HCT116 (cell line): ENCODE measurements around the gene TRIM65.

ENCODE experiments used
- EZH2 ChIP-seq: fragments of 200-600 bp; sonication (generic); IDR thresholded peaks from 2 replicates; pipeline ENCODE4 v1.6.1; 2017; ENCODE audit warnings: antibody characterized with exemption, mixed run types
- EZH2phosphoT487 ChIP-seq: fragments of 200-600 bp; IDR thresholded peaks from 2 replicates; pipeline ENCODE4 v1.6.1; 2018; ENCODE audit warnings: antibody characterized with exemption, borderline replicate concordance
- POLR2A ChIP-seq: IDR thresholded peaks from 2 replicates; pipeline ENCODE4 v1.7.0; 2011; ENCODE audit warnings: borderline replicate concordance; ENCODE audit not compliant: insufficient read depth, insufficient read length; ENCODE audit errors: extremely low read depth
- RAD21 ChIP-seq: IDR thresholded peaks from 2 replicates; pipeline ENCODE4 v1.6.1; 2012; ENCODE audit warnings: low read depth, mild to moderate bottlenecking
- REST ChIP-seq: IDR thresholded peaks from 2 replicates; pipeline ENCODE4 v1.6.1; 2012; ENCODE audit warnings: low read depth
- ZNF274 ChIP-seq: fragments of 200-500 bp; sonication (Bioruptor generic); IDR thresholded peaks from 2 replicates; pipeline ENCODE4 v1.6.1; 2014; ENCODE audit warnings: mild to moderate bottlenecking, low read depth, low read length, inconsistent platforms
- TF ChIP-seq, protein P1 (sequence below), 3 experiments: fragments of 200-600 bp in 1 of 3; sonication (generic) in 1 of 3; IDR thresholded peaks in 2 of 3; conservative IDR thresholded peaks in 1 of 3; 2 replicates each; pipeline ENCODE4 v1.5.1; 2012 to 2017; ENCODE audit warnings: low read depth in 2 of 3, low read length in 2 of 3, antibody characterized with exemption in 1 of 3, borderline replicate concordance in 1 of 3, control low read depth in 1 of 3, mild to moderate bottlenecking in 1 of 3, mixed read lengths in 1 of 3, mixed run types in 1 of 3, moderate library complexity in 1 of 3; ENCODE audit not compliant: insufficient read depth in 1 of 3

DNA sequence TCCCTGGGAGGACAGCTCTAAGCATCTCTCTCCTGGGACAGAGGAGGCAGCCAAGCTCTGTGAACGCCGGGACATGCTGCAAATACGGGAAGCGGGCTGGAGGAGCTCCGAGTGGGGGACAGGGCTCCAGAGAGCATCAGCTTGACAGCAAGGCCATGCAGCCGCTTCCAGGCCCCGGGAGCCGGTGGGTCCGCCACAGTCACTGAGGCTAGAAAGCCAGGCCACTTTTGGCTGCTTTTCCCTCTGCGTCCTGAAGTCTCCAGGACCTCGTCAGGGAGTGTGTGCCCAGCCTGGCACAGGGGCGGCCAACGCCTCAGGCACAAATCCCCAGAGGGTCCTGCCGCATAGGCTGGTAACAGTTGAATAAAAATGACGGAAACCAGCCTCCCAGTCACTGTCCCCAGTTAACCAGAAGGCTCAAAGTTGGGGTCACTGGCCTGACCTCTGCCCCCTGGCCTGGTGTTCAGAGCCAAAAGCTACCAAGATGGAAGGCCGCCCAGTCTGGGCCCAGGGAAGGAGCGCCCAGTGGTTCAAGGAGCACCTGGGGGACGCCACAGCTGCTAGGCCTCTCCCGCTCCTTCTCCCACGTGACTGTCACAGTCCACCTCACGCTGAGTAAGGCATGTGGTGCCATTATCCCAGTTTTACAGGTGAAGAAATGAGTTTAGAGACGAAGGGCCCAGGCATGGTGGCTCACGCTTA lies 3.2 kb upstream of the TRIM65 start:
- TF ChIP-seq, protein P1, sequence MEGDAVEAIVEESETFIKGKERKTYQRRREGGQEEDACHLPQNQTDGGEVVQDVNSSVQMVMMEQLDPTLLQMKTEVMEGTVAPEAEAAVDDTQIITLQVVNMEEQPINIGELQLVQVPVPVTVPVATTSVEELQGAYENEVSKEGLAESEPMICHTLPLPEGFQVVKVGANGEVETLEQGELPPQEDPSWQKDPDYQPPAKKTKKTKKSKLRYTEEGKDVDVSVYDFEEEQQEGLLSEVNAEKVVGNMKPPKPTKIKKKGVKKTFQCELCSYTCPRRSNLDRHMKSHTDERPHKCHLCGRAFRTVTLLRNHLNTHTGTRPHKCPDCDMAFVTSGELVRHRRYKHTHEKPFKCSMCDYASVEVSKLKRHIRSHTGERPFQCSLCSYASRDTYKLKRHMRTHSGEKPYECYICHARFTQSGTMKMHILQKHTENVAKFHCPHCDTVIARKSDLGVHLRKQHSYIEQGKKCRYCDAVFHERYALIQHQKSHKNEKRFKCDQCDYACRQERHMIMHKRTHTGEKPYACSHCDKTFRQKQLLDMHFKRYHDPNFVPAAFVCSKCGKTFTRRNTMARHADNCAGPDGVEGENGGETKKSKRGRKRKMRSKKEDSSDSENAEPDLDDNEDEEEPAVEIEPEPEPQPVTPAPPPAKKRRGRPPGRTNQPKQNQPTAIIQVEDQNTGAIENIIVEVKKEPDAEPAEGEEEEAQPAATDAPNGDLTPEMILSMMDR (IDR thresholded peaks at IDR 0.05 in 2 of 3, conservative IDR thresholded peaks at IDR 0.05 in 1 of 3; ENCODE audit: borderline replicate concordance in 1 of 3, insufficient read depth in 1 of 3, low read depth in 2 of 3, low read length in 2 of 3) = no peak
- TF ChIP-seq RAD21 (no peak), POLR2A (no peak), ZNF274 (no peak), REST (no peak), EZH2 (no peak), EZH2phosphoT487 (no peak)
